ENCODE measurements around the gene SNAI1.

SNAI1 gene

DNA sequence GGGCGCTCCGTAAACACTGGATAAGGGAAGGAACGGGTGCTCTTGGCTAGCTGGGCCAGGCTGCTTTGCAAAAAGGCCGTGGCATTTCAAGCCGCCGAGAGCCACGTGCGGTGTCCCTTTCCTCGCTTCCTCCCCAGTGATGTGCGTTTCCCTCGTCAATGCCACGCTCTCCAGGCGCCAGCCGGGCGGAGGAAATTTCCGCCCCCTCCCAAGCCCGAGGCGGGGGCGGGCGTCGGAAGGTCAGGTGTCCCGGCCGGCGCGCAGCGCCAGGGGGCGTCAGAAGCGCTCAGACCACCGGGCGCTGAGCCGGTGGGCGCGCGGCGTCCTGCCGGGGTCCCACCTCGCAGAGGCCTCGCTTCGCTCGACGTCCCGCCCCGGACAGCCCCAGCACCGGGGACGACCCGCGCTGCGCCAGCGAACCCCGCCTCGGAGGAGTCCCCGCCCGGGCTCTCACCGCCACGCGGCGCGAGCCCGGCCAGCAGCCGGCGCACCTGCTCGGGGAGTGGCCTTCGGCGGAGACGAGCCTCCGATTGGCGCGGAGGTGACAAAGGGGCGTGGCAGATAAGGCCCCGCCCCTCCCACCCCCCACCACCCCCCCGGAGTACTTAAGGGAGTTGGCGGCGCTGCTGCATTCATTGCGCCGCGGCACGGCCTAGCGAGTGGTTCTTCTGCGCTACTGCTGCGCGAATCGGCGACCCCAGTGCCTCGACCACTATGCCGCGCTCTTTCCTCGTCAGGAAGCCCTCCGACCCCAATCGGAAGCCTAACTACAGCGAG, at the start of gene SNAI1:
Gene SNAI1, plus strand, starts transcription at position 635 of the 777 bp plus-strand sequence. Its CDS starts 80 bp downstream, at position 715.
- peak within 1 kb of the TSS; percentile 3 for H3K4me3 ChIP-seq (ENCODE audit: low read length)
- peak; percentile 1 for TF ChIP-seq CTCF (IDR thresholded peaks at IDR 0.05; ENCODE audit: insufficient read depth, low read depth, low read length, missing control alignments)
- peak; percentile 87 for DNase-seq (ENCODE audit: low read depth)

GRCh38 chr20:49935746-49936152, 47.0 kb upstream of the SNAI1 start:
- H3K4me3 ChIP-seq (ENCODE audit: low read length) = peak overlapping the region; percentile 34
- no peak for TF ChIP-seq CTCF (IDR thresholded peaks at IDR 0.05; ENCODE audit: insufficient read depth, low read depth, low read length, missing control alignments)
- DNase-seq (ENCODE audit: low read depth) = no peak

GRCh38 chr20:49936153-49937026, 46.4 kb upstream of the SNAI1 start, which contains the start of gene RNF114:
Gene RNF114 (plus strand): TSS chr20:49936397. CDS start chr20:49936413, 16 bp downstream.
- peak; percentile 91 for DNase-seq (ENCODE audit: low read depth)
- peak within 1 kb of the TSS; percentile 84 for H3K4me3 ChIP-seq (ENCODE audit: low read length)
- no peak for TF ChIP-seq CTCF (IDR thresholded peaks at IDR 0.05; ENCODE audit: insufficient read depth, low read depth, low read length, missing control alignments)

DNA sequence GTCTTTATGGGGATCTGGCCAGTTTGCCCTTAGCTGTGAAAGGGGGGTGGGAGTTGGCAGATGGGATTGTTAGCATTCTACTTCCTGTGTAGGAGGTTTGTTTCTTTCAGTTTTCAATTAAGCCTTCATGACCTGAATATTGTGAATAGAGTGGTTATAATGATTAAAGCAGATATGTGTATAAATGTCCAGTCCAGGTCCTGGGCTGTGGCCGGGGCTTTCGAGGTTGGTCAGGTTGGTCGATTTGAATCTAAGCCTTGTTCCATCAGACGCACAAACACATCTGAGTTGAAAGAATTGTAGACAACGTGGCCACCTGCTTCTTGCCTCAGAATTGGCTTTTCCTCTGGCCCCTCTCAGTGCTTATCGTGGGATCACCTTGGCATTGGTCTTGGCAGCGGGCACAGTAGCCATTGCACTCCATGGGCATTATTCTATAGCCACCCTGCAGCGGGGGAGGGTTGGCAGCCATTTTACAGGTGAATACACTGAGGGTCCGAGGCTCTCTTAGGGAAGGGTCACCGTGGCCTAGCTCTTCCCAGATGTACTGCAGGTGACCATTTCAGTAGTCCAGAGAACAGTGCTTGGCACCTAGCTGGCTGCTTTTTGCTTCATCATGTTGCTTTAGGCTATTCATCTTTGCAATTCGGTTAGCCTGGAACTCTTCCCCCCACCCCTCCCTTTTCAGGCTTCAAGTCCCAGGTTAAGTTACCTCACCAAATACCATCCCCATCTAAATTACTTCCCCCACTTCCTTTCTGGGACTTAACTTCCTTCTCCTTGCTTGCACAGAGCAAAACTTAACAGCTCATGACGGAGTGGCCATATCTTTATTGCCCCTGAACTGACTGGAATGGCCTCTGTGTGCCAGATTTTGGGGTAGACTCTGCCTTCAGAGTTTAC, 45.5 kb upstream of the SNAI1 start:
- DNase-seq (ENCODE audit: low read depth) = peak; percentile 46
- no peak for TF ChIP-seq CTCF (IDR thresholded peaks at IDR 0.05; ENCODE audit: insufficient read depth, low read depth, low read length, missing control alignments)
- peak overlapping the region; percentile 84 for H3K4me3 ChIP-seq (ENCODE audit: low read length)

GRCh38 chr20:49938173-49939163, 44.3 kb upstream of the SNAI1 start:
- TF ChIP-seq CTCF (IDR thresholded peaks at IDR 0.05; ENCODE audit: insufficient read depth, low read depth, low read length, missing control alignments) = no peak
- H3K4me3 ChIP-seq (ENCODE audit: low read length) = no peak overlapping the region
- no peak for DNase-seq (ENCODE audit: low read depth)
